GM12891 (cell line): ENCODE measurements around the gene PDE3A.

Source experiments
- PAX5 ChIP-seq: IDR thresholded peaks from 2 replicates; pipeline ENCODE4 v1.6.1; 2011; ENCODE audit warnings: low read length, moderate library complexity, mild to moderate bottlenecking; ENCODE audit not compliant: insufficient read depth, severe bottlenecking
- POLR2A ChIP-seq: IDR thresholded peaks from 2 replicates; pipeline ENCODE4 v1.6.1; 2011; ENCODE audit warnings: low read depth, low read length, control low read depth
- POLR2AphosphoS5 ChIP-seq: IDR thresholded peaks from 2 replicates; pipeline ENCODE4 v1.6.1; 2011; ENCODE audit warnings: low read depth, low read length, control low read depth
- POU2F2 ChIP-seq: IDR thresholded peaks from 2 replicates; pipeline ENCODE4 v1.6.1; 2011; ENCODE audit warnings: low read depth, mild to moderate bottlenecking, control low read depth, low read length, moderate library complexity
- SPI1 ChIP-seq: IDR thresholded peaks from 2 replicates; pipeline ENCODE4 v1.6.1; 2011; ENCODE audit warnings: low read depth, low read length, control low read depth
- TAF1 ChIP-seq: IDR thresholded peaks from 2 replicates; pipeline ENCODE4 v1.6.1; 2011; ENCODE audit warnings: low read depth, low read length, control low read depth

- TF ChIP-seq POLR2A (no peak), POLR2AphosphoS5 (no peak), TAF1 (no peak), SPI1 (no peak), POU2F2 (no peak), PAX5 (no peak)
Measured at GRCh38 chr12:20490213-20490612, 121.9 kb downstream of the PDE3A start.
